Parathyroid adenoma (tissue), 2 donors: ENCODE results near the gene GRAMD1B.

Experiments
- H2AFZ ChIP-seq: fragments of 300-600 bp; sonication (generic); one replicate; pipeline ENCODE4 v1.7.0; 2017; ENCODE audit warnings: antibody characterized with exemption, mild to moderate bottlenecking
- H3K27ac ChIP-seq: fragments of 300-600 bp; sonication (generic); one replicate; pipeline ENCODE4 v1.7.0; 2017
- H3K27me3 ChIP-seq: fragments of 300-600 bp; sonication (generic); one replicate; pipeline ENCODE4 v1.7.0; 2017; ENCODE audit warnings: low read length; ENCODE audit not compliant: control insufficient read depth, insufficient read depth
- H3K36me3 ChIP-seq: fragments of 300-600 bp; sonication (generic); one replicate; pipeline ENCODE4 v1.7.0; 2017; ENCODE audit warnings: low read length; ENCODE audit not compliant: control insufficient read depth, insufficient read depth
- H3K4me1 ChIP-seq: fragments of 300-600 bp; sonication (generic); one replicate; pipeline ENCODE4 v1.7.0; 2017; ENCODE audit warnings: control low read depth
- H3K4me2 ChIP-seq: fragments of 300-600 bp; sonication (generic); one replicate; pipeline ENCODE4 v1.7.0; 2017; ENCODE audit warnings: low read length
- H3K4me3 ChIP-seq: fragments of 300-600 bp; sonication (generic); one replicate; pipeline ENCODE4 v1.7.0; 2017; ENCODE audit warnings: low read depth, low read length
- H3K79me2 ChIP-seq: fragments of 300-600 bp; sonication (generic); one replicate; pipeline ENCODE4 v1.7.0; 2017; ENCODE audit warnings: control low read depth
- H3K9ac ChIP-seq: fragments of 300-600 bp; sonication (generic); one replicate; pipeline ENCODE4 v1.7.0; 2017; ENCODE audit warnings: mild to moderate bottlenecking
- H3K9me3 ChIP-seq: fragments of 300-600 bp; sonication (generic); one replicate; pipeline ENCODE4 v1.7.0; 2017; ENCODE audit warnings: low read length; ENCODE audit not compliant: control insufficient read depth
- TF ChIP-seq, protein P1 (sequence below): fragments of 300-600 bp; sonication (generic); IDR thresholded peaks from one replicate; pipeline ENCODE4 v1.7.0; 2017; ENCODE audit warnings: antibody characterized with exemption, mild to moderate bottlenecking
- donor health status: primary hyperparathyroidism.

GRAMD1B gene

GRCh38 chr11:123494195-123495050 is 64.4 kb downstream of the GRAMD1B start:
- H3K4me1 ChIP-seq: no peaks in the 10 kb centered on the region
- H3K36me3 ChIP-seq: no peaks in the 10 kb centered on the region
- no peaks in the 10 kb centered on the region for H3K27me3 ChIP-seq
- H3K4me3 ChIP-seq: no peak overlapping the region
- H3K27ac ChIP-seq: no peak overlapping the region
- H3K9ac ChIP-seq: no peak overlapping the region
- H3K4me2 ChIP-seq: no peak overlapping the region
- no peaks in the 10 kb centered on the region for H3K79me2 ChIP-seq
- no peak overlapping the region for H2AFZ ChIP-seq
- no peaks in the 10 kb centered on the region for H3K9me3 ChIP-seq
- TF ChIP-seq, protein P1, sequence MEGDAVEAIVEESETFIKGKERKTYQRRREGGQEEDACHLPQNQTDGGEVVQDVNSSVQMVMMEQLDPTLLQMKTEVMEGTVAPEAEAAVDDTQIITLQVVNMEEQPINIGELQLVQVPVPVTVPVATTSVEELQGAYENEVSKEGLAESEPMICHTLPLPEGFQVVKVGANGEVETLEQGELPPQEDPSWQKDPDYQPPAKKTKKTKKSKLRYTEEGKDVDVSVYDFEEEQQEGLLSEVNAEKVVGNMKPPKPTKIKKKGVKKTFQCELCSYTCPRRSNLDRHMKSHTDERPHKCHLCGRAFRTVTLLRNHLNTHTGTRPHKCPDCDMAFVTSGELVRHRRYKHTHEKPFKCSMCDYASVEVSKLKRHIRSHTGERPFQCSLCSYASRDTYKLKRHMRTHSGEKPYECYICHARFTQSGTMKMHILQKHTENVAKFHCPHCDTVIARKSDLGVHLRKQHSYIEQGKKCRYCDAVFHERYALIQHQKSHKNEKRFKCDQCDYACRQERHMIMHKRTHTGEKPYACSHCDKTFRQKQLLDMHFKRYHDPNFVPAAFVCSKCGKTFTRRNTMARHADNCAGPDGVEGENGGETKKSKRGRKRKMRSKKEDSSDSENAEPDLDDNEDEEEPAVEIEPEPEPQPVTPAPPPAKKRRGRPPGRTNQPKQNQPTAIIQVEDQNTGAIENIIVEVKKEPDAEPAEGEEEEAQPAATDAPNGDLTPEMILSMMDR: no peak

DNA sequence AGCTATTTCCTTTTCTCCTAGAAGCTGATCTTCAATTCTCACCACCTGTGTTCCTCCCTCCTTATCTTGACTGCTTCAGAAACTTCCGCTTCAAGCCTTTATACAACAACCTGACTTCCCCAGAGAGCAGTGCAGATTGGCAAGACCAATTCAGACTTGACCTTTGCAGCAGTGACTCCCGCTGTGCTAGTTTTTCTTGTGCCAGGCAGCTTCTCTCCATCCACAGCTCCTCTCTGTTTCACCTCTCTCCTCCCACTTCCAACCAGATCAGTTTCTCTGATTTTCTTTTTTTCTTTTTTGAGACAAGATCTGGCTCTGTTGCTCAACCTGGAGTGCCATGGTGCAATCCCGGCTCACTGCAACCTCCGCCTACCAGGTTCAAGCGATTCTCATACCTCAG is 74.3 kb downstream of the GRAMD1B start:
- TF ChIP-seq, protein P1: no peak
- Histone ChIP-seq H3K4me3 (no peak overlapping the region), H3K4me1 (no peaks in the 10 kb centered on the region), H3K9ac (no peak overlapping the region), H3K27ac (no peak overlapping the region), H3K4me2 (no peak overlapping the region), H3K36me3 (no peaks in the 10 kb centered on the region), H3K9me3 (no peaks in the 10 kb centered on the region), H2AFZ (no peak overlapping the region), H3K27me3 (no peaks in the 10 kb centered on the region), H3K79me2 (no peaks in the 10 kb centered on the region)

GRCh38 chr11:123505546-123506299 is 75.7 kb downstream of the GRAMD1B start:
- no peaks in the 10 kb centered on the region for H3K4me1 ChIP-seq
- no peaks in the 10 kb centered on the region for H3K9me3 ChIP-seq
- H3K36me3 ChIP-seq: no peaks in the 10 kb centered on the region
- no peak overlapping the region for H3K9ac ChIP-seq
- H2AFZ ChIP-seq: no peak overlapping the region
- H3K79me2 ChIP-seq: no peaks in the 10 kb centered on the region
- TF ChIP-seq, protein P1: no peak
- no peak overlapping the region for H3K4me2 ChIP-seq
- no peak overlapping the region for H3K4me3 ChIP-seq
- no peak overlapping the region for H3K27ac ChIP-seq
- no peaks in the 10 kb centered on the region for H3K27me3 ChIP-seq

DNA sequence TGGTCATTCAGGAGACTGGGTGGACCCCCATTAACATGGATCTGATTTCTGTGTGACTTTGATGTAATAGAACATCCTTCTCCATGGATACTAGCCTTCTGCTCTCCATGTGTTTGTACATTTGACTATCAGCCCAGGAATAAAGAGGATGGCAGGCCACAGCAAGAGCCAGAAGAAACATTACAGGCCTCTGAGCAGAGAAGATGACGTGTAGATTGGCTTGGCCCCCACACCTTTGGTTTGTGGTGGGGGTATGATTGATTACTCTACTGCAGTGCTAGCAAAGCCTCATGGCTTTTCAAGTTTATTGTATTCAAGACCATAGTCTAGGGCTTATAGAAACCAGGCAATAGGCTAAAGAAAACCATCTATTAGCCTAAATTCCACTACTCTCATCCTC is 77.0 kb downstream of the GRAMD1B start:
- Histone ChIP-seq H2AFZ (no peak overlapping the region), H3K4me1 (no peaks in the 10 kb centered on the region), H3K4me3 (no peak overlapping the region), H3K4me2 (no peak overlapping the region), H3K79me2 (no peaks in the 10 kb centered on the region), H3K9ac (no peak overlapping the region), H3K36me3 (no peaks in the 10 kb centered on the region), H3K27ac (no peak overlapping the region), H3K27me3 (no peaks in the 10 kb centered on the region), H3K9me3 (no peaks in the 10 kb centered on the region)
- TF ChIP-seq, protein P1: no peak
